H4 (cell line): ENCODE results near the gene IL1RAP. TPM values are rescaled to one million over a fixed set of nuclear protein-coding genes. Genes with fewer than 3 reads are reported as not detected.
A peak's percentile ranks its signal among the peaks of the same experiment; 100 is the strongest.
"Not testable (repeated sequence)": the region's sequence is repeated elsewhere in the genome, so short reads cannot be mapped to it uniquely, and the experiment has no call there.

ENCODE experiments used
- DNase-seq: peaks from one replicate; pipeline ENCODE4 v3.0.0-alpha.2; 2015; ENCODE audit warnings: low spot score
- total RNA-seq: library from RNA; depleted of rRNA; stranded (reverse); fragments of >200 nt; shearing (Covaris generic); gene quantifications from 2 replicates; pipeline ENCODE4 v1.2.3, GENCODE V29; 2014

The IL1RAP gene
- total RNA-seq, 1 experiment from 2014 or later = 13.3 TPM

DNA sequence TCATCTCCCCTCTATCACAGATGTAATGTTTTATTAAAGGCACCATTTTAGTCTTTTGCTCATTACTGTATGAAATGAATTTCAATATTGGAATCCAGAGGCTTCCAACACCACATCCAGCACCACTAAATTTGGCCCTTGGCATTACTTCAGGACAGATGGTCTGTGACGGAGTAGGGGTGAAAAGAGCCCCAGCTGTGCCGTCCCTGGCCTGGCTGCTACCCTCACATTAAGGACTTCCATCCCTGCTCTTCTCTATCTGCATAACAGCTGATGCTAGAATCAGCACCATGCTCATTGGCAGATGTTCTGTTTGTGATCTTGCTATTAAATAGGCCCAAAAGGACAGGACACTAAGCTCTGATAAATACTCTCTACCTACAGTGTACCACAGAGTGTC, 152.9 kb downstream of the IL1RAP start:
- no peak for DNase-seq

DNA sequence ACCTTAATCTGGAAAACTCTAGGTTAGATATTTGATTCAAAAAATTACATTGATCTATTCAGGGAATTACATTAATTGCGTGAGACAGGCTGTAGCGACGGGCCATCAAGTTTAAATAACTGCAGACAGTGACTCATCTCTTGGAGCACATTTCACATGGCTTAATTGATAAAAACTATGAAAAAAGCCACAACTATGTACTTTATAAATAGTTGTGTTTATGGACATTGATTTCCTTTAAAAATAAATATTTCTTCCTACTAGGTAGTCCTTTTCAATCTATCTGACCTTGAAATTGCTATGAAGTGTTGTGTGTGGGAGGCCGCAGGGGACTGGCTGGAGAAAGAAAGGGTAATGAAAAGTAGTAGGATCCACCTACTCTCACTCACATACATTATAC, 157.8 kb downstream of the IL1RAP start:
- DNase-seq = peak; percentile 44

DNA sequence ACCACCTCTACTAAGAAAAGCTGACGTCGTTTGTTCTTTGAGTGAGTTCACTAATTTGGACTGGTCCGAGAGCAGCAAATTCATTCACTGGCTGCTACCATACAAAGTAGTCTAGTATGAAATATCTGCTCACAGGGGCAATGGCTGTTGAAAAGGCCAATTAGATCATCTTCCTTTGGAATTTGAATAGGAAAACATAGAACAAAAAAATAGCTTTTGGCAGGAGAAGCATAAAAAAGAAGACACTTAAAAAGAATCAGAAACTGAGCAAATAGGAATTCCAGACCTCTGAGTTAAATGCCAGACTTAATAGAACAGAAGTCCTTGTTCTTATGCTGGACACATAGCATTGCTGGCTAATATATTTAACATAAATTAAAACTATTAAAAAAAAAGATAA, 159.3 kb downstream of the IL1RAP start:
- DNase-seq = no peak

DNA sequence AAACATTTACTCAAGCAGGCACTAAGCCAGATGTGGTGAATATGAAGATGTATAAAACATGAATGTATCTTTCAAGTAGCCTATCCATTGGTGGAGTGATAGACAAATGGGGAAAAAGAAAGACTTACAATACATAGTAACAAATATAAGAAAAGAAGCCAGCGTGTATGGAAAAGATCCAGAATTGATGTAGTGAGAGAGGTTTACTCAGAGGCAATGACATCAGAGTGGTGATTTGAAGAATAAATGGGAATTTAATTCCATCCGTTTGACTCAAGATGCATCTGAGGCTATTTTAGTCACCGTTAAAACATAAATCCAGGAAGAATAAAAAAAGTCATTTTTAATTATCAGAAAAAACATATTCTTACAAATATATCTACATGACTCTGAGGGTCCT, 162.6 kb downstream of the IL1RAP start:
- DNase-seq = no peak

DNA sequence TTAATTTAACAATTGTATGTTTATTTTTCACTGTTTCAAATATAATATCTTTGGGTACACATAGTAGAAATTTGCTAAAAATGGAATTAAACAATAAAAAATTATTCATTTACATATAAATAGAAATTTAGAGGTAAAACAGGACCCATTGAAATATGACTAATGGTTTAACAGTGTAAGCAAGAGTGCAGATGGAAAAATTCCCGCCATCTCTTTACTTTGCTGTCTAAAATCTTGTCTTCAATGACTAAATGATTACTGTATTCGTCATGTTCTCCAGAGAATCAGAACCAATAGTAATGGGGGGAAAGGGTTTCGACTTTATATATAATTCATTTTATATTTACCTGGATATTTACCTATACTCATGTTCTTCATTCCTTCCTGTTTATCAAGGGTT, 163.1 kb downstream of the IL1RAP start:
- no peak for DNase-seq

DNA sequence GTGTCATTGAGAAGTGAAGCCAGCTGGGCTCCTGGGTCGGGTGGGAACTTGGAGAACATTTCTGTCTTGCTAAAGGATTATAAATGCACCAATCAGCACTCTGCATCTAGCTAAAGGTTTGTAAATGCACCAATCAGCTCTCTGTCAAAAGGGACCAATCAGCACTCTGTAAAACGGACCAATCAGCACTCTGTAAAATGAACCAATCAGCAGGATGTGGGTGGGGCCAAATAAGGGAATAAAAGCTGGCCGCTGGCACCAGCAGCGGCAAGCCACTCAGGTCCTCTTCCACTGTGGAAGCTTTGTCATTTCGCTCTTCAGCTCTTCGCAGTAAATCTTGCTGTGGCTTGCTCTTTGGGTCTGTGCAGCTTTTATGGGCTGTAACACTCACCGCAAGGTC, 164.0 kb downstream of the IL1RAP start:
- not testable (repeated sequence) for DNase-seq

DNA sequence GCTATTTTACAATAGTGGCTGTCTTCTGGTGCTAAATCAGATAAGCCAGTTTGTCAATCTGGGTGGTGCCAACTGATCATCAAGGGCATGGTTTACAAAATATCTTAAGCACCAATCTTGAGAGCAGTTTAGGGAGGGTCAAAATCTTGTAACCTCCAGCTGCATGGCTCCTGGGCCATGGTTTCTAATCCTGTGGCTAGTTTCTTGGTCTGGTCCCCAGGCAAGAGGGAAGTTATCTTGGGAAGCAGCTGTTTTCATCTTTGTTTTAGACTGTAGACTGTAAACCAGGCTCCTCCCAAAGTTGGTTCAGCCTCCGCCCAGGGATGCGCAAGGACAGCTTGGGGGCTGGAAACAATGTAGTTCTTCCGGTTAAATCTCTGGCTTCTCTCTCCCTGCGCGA, 166.8 kb downstream of the IL1RAP start:
- DNase-seq = no peak

DNA sequence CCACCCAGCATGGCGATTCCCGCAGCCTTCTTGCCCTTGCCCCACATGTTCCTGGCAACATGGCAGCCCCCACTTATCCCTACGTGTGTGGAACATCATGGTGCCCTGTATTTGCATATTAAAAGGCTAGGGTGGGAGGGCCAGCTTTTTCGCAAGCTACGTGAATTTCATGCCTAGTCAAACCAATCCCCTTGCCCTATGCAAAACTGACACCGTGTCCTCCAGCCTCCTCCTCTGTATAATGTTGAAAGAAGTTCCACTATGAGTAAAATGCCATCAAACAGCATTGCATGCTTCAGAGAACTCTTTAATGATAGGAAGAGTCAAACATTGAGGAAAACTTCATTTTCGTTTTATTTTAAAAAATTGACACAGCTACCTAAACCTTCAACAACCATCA, 170.9 kb downstream of the IL1RAP start:
- no peak for DNase-seq

DNA sequence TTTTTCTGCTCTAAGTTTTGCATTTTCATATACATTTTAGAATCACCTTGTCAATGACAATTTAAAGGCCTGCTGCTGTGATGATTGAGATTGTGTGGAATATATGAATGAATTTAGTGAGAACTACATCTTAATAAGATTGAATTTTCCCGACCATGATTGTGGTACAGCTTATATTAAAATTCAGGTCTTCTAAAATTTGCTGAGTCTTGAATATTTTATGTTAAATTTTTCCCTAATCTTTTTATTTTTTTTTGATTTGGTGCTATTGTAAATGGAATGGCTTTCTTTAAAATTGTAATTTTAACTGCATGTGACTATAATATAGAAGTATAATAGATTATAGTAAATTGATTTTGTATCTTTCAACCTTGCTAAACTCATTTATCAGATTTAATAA, 172.1 kb downstream of the IL1RAP start:
- no peak for DNase-seq

DNA sequence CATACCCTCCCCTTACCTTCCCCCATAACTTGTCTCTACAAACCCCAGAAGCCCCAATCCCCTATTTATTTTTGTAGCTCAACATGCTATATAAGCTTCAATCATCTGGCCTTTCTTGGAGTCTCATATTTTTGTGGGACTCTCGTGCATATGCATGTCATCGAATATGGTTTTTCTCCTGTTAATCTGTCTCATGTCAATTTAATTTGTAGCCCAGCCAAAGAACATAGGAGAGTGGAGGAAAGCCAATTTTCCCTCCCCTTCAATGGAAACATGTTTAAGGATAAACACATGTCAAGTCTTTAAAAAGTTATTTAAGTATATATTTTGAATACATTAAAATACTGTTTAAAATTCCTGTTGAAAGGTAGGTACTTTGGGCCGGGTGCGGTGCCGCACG, 176.4 kb downstream of the IL1RAP start:
- no peak for DNase-seq

DNA sequence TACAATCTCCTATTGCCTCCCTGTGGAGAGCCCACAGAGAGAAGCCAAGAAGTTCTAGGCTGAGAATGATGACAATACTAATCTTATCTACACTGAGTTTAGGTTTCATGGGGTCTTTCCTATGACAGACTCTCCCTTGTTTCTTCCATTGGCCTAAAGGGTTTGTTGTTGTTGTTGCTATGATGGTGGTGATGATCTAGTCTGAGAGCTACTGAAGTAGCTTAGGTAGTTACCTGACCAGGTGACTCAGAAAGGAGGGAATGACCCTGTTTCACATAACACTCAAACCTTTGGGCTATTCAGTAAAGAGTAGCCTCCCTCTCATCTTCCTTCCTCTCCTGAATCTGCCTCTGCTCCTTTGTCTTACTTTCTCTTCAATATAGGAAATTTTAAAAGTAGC, 178.4 kb downstream of the IL1RAP start:
- no peak for DNase-seq

DNA sequence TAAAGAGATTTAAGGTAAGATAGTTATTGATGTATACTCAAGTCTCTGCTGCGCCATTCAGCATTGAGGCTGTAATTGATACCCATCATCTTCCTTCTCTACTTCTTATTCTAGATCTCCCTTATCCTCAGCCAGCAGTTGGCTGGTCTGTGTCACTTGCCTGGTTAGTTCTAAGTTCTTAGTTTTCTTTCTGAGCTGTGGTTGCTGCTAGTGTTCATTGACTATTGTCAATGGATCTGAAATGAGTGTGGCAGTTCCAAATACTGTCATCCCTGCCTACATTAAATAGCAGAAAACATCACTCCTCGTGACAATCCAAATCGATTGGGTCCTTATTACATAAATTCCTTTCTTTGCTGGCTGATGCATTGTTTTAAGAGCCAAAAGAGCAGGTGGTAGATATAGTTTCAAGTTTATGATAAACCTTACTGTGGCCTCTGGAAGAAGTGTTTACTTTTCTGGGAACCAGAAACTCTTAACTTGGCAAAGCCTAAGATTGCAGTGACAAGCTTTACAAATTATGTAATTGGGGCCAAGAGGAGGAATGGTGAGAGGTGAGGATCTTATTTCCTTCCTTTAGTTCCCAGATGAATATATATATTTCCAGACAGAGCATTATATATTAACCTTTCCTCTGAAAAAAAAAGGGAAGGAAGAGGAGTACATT, 180.6 kb downstream of the IL1RAP start:
- no peak for DNase-seq

DNA sequence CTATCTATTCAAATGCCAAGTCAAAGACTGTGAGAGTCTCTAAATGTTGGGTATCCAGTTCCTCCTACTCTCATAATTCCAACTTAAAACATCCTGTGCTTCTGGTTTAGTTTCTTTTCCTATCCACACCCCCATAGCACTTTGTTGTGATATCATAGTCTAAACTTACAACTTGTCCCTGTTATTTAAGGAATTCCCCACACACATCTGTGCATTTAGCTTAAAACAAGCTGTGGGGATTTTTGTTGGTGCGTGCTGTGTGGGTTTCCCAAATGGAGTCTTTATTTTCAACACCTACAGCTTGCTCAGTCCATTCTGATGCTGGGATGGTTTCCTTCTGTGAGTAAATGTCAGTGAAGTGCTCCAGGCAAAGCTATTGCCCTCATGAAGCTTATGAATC, 181.3 kb downstream of the IL1RAP start:
- DNase-seq = no peak

DNA sequence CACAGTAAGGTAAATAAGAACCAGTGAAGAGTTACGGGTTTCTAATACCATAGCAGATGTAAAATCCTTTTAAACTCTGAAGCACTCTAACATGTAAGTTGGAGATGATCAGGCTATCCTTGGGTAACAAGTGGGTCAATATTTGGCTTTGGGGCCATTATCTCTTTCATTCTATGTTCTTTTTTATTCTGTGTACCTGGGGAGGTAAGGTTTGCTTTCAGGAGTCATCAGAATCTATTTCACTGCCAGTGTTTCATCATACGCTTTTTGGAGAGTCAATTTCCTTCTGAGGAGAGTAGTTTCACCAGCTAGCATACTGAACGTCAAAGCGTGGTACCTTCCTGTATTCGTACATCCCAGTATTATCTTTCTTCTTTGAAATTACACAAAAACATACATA, 182.1 kb downstream of the IL1RAP start:
- no peak for DNase-seq

DNA sequence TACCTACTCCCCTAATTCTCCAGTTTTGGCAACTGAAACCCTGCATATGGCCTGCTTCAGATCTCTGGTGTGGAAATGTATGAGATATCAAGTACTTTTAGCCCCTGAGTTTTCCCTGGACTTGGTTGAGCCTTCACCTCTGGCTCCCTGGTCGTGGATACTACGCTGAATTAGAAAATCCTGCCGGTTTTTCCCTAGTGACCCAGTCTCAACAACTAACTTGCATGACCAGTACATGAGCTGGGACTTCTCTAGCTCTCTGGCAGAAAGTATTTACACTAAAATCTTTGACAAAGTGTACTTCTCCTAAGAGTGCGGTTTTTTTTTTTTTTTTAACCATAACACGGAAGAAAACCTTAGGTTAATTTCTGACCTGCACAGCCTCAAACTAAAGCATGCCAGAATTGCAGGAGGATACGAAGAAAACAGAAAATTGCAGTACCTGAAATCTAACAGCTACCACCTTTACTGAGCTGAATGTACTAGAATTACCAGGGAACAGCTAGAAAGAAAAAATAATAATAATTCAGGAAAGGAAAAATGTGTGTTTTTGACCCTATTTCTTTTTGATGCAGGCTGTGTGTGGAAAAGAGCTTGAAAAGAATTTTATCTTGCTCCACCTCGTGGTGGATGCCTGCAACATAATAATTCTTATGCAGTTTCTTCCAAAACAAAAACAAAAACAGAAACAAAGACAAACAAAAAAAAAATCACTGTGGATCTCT, 183.1 kb downstream of the IL1RAP start:
- DNase-seq = peak; percentile 40

DNA sequence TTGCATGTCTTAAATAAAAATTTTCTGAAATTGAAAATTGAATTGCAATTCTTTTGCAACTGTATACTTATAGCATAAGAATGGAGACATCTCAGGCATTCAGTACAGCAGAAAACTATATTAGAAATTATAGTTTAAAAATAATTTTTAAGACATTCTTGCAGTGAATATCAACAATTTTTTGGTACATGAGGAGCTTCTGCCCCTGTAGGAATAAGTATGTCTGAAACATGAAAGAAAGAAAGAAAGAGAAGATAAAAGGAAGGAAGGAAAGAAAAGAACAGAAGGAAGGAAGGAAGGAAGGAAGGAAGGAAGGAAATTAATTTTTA, 183.6 kb downstream of the IL1RAP start:
- no peak for DNase-seq

DNA sequence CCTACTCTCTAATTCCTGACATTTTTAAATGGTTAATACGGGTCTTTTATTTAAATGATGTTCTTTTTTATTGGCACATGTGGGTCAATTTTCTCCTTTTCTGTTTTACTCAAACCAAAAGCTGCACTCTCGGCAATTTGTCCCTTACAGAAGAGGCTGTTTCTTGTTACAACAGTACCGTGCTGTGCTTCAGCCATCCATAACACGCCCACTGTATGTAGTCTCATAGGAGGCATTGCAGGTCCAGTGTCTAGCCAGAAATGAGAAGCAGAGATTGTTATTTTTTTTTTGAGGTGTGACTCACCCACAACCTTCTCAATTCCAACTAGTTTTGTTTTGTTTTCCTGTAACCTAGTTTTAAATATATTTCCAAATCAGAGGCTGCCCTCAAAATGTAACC, 184.0 kb downstream of the IL1RAP start:
- peak; percentile 30 for DNase-seq

DNA sequence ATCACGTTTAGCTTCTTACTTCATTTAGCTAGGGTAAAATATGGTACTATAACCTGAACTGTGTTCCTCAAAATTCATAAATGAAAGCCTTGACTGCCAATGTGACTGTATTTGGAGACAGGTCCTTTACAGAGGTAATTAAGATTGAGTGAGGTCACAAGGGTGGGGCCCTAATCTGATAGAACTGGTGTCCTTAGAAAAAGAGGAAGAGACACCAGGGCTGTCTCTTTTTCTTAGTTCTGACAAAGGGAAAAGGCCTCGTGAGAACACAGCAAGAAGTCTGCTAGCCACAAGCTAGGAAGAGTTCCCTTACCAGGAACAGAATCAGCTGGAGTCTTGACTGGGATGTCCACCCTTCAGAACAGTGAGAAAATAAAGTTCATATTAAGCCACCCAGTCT, 185.9 kb downstream of the IL1RAP start:
- no peak for DNase-seq

DNA sequence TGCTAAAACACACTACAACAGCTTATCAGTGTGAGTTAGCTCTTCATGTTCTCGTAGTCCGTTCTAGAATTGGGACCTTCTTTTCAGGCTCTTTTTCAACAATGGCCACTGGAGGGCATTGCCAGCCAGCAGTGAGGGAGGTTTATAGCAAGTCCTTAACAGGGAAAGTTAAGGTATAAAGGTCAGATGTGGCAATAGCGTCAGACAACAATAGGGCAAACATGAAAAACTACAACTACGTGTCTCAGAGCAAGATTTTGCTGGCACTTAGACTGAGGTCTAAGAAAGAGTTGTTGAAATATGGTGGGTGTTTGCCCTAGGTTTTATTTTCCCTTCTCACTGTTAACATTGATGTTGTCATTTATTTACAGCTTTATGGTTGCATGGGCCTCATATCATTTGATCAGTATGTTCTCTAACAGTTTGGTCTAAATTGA, 187.2 kb downstream of the IL1RAP start:
- DNase-seq = peak; percentile 81

DNA sequence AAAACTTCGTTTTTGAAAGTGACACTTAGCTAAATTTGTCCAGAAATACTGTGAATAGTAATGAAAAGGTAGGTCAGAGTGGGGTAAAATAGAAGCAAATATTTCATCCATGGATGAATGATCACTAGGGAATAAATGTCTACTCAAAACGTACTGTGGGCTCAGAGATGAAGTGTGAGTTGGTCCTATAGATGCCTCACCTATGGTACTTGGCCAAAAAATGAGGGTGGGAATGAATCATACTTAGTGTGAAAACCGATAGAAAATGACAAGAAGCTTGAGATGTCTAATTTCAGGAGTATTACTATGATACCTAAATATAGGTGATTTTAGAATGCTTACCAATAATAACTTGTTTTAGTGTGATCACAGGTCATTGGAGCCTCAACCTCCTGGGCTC, 192.7 kb downstream of the IL1RAP start:
- DNase-seq = no peak
